Brain microvascular endothelial cell (primary cell): ENCODE results near the gene GRHL3.

ENCODE experiments used
- DNase-seq: peaks from one replicate; pipeline ENCODE4 v3.0.0-alpha.2; 2020
- H3K27ac ChIP-seq: fragments of 250-450 bp; sonication (Bioruptor Pico); 2 replicates; pipeline ENCODE4 v1.5.1; 2020; ENCODE audit warnings: mild to moderate bottlenecking, moderate library complexity
- H3K27me3 ChIP-seq: fragments of 250-450 bp; sonication (Bioruptor Pico); replicated peaks from 2 replicates; pipeline ENCODE4 v1.5.1; 2020; ENCODE audit warnings: mild to moderate bottlenecking
- H3K36me3 ChIP-seq: fragments of 250-450 bp; sonication (Bioruptor Pico); replicated peaks from 2 replicates; pipeline ENCODE4 v1.5.1; 2020; ENCODE audit warnings: mild to moderate bottlenecking
- H3K4me3 ChIP-seq: 2 replicates; pipeline ENCODE4 v1.5.1; 2011; ENCODE audit warnings: low read depth, mild to moderate bottlenecking, control low read depth, low read length, moderate library complexity
- CTCF ChIP-seq: IDR thresholded peaks from 2 replicates; pipeline ENCODE4 v1.5.1; 2011; ENCODE audit warnings: low read depth, mild to moderate bottlenecking, moderate library complexity, low read length, control low read depth, inconsistent platforms; ENCODE audit errors: missing control alignments
- in situ Hi-C: cut with HindIII; loops from 2 replicates; pipeline ENCODE4 v1.10.0; 2017; ENCODE audit warnings: low sequenced_read_pairs, low pct_ligation_motif_present

Gene GRHL3

DNA sequence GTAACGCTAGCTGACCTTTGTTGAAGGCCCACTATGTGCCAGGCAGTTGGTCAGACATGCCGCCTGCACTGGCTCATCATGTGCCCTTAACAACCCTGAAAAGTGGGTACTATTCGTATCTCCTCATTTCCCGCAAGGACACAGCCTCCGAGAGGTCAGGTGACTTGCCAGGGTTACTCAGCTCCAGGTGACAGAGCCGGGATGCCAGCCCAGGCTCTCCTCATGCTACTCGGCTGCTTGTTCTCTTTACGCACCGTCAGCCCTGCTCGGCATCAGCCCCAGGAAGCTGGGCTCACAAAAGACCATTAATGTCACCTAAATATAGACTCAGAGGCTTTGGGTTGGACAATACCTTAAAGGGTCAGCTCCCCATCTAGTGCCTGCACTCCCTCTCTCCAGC lies 29.0 kb downstream of the GRHL3 start:
- in situ Hi-C loops, result no loop called here
- no peak overlapping the region for H3K27ac ChIP-seq
- peaks cover 7% of the 10 kb centered on the region for H3K27me3 ChIP-seq
- H3K4me3 ChIP-seq, result no peak overlapping the region
- DNase-seq, result no peak
- no peaks in the 10 kb centered on the region for H3K36me3 ChIP-seq
- no peak for TF ChIP-seq CTCF

- TF ChIP-seq CTCF, result no peak
- no peak overlapping the region for H3K27ac ChIP-seq
- no peak for DNase-seq
- no peaks in the 10 kb centered on the region for H3K27me3 ChIP-seq
- in situ Hi-C loops, result no loop called here
- H3K4me3 ChIP-seq, result no peak overlapping the region
- H3K36me3 ChIP-seq, result no peaks in the 10 kb centered on the region
These were observed 30.7 kb downstream of the GRHL3 start for GRCh38 chr1:24349891-24350290.

DNA sequence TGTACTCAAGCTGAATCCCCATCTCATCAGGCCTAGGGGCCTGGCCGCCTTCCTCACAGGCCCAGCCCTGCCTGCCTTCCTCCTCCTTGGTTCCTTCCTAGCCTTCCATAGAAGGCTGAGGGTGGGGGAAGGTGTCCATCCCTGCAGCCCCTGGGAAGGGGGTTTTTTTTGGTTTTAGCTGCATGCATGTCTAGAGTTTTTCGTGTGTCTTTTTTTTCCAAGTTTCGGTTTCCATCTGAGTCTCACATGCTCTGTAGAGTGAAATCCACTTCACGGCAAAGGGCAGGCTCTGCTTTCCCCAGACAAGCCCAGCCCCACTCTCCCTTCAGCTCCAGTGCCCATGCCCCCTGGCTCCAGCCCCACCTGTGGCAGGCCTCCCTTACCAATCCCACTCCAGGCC lies 32.1 kb downstream of the GRHL3 start:
- H3K27ac ChIP-seq, result no peak overlapping the region
- TF ChIP-seq CTCF, result no peak
- no peak for DNase-seq
- H3K36me3 ChIP-seq, result no peaks in the 10 kb centered on the region
- no peak overlapping the region for H3K4me3 ChIP-seq
- in situ Hi-C loops, result no loop called here
- no peaks in the 10 kb centered on the region for H3K27me3 ChIP-seq

DNA sequence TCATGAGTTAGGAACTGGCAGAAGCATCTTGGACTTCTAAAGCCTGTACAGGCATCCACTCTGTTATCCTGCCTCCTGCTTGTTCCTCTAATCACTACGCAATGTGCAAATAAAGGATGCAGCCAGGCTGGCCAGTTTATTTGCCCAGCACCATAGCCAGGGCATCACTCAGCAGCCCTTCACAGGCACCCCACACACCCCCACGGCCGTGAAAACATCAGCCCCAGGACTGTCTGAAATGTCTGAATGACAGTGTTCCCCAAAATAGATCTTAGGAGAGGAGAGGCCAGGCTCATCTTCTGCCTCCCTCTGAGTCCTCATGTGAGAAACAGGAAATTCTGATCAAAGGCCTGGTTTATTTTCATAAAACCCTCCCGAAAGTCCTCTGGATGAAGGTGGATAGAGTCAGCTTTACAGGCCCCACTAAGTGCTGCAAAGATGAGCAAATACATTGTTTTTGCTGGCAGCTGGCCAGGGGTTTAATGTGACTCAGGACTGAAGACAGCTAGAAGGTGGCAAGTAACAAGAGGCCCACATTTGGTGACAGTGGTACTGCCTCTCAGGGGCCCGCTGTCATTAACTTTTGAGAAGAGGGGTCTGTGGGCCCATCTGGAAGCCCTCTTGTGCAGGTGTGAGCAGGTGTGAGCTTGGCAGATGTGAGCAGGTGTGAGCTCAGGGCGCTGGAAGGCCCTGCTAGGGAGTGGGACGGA lies 32.9 kb downstream of the GRHL3 start:
- no peak for TF ChIP-seq CTCF
- H3K27me3 ChIP-seq, result no peaks in the 10 kb centered on the region
- peak; percentile 57 for DNase-seq
- in situ Hi-C loops, result no loop called here
- H3K27ac ChIP-seq, result no peak overlapping the region
- no peak overlapping the region for H3K4me3 ChIP-seq
- no peaks in the 10 kb centered on the region for H3K36me3 ChIP-seq

GRCh38 chr1:24353292-24353891 lies 34.2 kb downstream of the GRHL3 start:
- Histone ChIP-seq H3K36me3 (no peaks in the 10 kb centered on the region), H3K27ac (no peak overlapping the region), H3K27me3 (no peaks in the 10 kb centered on the region), H3K4me3 (no peak overlapping the region)
- in situ Hi-C loops, result no loop called here
- no peak for DNase-seq
- TF ChIP-seq CTCF, result no peak

DNA sequence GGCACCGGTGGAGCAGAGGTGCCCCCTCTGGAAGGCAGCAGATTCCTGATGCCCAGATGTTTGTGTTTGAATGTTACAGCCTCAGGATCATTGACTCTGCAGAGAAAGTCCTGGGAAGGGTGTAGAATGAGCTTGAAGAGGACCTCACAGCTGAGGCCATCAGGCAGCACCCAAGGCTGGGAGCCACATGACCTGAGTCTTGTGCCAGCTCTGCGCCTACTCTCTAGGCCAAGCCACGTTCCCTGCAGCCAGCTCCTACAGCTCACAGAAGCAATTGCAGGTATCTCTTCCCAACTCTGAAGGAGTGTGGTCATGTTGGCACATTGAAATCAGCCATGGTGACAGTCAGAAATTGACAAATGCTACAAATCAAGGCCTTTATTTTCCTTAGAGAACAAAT lies 36.3 kb downstream of the GRHL3 start:
- in situ Hi-C loops, result no loop called here
- no peak for DNase-seq
- Histone ChIP-seq H3K36me3 (no peaks in the 10 kb centered on the region), H3K27me3 (no peaks in the 10 kb centered on the region), H3K27ac (no peak overlapping the region), H3K4me3 (no peak overlapping the region)
- no peak for TF ChIP-seq CTCF
